AML-193 (cell line): ENCODE measurements around the gene MAU2.
"Not testable (repeated sequence)": the region's sequence is repeated elsewhere in the genome, so short reads cannot be mapped to it uniquely, and the experiment has no call there.

Experiments used
- DNase-seq, 2 experiments: peaks; one replicate each; lab custom pipeline; 2025; lab: John Stamatoyannopoulos, UW

MAU2 gene

DNA sequence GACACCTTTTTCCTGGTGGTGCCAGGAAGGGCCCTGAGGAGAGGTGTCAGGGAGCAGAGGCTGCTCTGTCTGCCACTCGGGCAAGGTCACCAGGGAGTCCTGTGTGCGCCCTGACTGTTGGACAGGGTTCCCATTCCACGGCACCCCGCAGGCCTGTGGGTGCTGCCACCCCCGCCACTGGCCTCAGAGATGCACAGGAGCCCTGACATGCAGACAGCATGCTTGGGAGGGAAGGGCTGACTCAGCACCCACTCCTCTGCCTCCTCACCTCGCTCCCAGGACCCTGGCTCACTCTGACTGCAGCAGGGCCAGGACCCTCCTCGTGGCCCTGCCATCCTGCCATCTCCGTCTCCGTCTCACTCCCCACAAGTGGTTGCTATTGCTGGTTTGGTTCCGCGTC is 25.3 kb downstream of the MAU2 start:
- DNase-seq: no peak

DNA sequence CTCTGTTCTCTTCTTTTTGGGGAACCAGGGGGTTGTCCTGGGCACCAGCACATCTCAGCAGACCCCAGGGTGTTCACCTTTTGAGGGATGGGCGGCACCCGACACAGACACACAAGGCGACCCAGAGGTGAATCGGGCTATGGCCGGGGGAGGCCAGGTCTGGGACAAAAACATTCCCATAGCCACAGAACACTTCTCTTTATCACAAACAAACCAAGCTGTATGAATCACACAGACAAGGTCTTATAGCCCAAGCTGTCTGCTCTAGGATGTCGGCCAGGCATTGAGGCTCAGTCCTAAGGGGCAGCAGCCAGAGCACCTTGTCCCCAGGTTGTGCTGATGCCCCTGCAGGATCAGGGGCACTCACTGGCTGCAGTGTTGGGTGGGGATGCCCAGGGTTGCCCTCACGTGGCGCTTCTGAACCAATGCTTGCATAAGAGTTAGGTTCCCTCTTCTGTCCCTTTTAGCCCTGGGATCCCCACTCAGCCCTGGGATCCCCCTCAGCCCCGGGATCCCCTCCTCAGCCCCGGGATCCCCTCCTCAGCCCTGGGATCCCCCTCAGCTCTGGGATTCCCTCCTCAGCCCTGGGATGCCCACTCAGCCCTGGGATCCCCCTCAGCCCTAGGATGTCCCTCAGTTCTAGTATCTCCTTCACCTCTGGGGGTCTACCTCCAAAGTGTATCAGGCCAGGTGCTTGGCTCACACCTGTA is 26.9 kb downstream of the MAU2 start:
- no peak for DNase-seq

DNA sequence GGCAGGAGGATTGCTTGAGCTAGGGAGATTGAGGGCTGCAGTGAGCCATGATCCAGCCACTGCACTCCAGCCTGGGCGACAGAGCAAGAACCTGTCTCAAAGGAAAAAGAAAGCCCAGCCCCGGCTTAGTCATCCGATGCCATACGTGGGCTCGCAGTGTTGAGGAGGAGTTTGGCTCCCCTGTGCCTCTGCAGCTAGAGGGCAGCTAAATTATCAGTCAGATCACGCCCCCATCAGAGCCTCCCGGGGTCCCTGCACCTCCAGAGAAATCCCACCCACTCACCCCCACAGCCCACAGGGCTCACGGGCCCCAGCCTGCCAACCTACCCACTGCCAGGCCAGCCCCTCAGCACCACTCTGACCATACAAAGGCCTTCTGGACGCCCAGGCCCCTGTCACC is 27.6 kb downstream of the MAU2 start:
- DNase-seq: no peak

DNA sequence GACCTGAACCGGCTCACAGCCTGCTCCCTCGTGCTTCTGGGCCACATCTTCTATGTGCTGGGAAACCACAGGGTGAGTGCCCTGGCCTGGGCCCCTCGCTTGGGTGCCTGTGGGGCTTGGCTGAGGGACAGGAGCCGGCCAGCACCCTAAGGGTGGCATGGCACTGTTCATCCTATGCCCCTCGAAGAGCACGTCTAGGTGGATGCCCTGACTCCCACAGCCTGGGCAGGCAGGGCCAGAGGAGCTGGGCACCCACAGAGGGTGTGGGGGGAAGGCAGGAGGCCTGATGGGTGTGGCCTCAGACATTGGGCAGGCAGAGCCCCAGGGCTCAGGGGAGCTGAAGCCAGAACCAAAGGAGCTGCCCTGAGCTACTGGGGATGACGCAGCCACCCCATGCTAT is 28.7 kb downstream of the MAU2 start:
- DNase-seq: no peak

DNA sequence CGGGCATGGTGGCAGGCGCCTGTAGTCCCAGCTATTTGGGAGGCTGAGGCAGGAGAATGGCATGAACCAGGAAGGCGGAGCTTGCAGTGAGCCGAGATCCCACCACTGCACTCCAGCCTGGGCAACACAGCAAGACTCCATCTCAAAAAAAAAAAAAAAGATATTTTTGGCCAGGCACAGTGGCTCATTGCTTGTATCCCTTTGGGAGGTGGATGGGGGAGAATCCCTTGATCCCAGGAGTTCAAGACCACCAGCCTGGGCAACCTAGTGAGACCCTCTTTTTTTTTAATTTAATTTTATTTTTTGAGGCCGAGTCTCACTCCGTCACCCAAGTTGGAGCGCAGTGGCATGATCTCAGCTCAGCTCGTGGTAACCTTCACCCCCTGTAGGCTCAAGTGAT is 30.1 kb downstream of the MAU2 start:
- not testable (repeated sequence) for DNase-seq

DNA sequence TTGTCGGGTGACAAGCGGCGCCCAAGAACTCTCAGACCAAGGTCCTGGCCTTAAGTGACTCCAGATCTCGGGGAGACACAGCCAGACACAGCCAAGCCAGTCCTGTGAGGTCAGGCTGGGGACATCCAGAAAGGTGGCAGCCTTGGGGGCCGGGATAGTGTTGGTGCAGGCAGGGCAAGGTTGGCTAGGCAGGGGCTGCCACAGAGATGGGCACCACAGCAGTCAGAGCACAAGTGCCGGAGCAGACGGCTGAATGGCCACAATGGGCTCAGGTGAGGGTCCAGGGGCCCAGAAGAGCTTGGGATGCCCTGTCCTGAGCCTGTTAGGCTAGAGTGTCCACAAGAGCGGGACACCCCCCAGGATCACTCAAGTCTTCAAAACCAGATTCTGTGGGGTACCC is 32.2 kb downstream of the MAU2 start:
- no peak for DNase-seq

DNA sequence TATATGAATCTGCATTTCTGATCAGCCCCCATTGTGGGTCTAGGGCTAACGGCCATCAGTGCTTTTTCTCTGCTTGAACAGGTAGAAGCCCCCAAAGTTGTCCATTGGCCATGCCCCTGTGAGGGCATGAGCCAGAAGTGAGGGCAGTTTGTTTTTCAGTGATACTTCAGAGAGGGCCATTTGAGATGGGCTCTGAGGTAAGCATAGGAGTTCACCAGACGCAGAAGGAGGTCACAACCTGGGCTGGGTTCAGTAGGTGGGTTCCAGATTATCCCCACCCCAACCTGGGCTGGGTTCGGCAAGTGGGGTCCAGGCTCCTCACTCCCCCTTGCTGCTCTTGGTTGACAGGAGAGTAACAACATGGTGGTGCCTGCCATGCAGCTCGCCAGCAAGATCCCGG is 33.4 kb downstream of the MAU2 start:
- DNase-seq: no peak

DNA sequence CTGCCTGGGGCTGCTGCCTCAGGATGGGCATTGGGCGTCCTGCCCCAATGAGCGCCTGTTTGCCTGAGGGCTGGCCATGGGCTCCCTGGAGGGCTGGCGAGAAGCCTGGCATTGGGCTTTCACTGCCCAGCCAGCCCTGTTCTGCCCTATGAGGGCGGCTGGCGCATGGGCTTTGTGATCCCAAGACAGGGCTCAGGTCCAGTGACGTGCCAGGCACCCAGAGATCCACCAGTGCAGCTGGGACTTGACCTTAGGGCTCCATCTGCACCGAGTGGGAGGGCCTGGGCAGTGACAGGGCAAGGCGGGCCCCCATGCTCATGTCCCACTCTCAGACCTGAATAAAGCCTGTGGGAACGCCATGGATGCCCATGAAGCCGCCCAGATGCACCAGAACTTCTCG is 34.3 kb downstream of the MAU2 start:
- DNase-seq: no peak

DNA sequence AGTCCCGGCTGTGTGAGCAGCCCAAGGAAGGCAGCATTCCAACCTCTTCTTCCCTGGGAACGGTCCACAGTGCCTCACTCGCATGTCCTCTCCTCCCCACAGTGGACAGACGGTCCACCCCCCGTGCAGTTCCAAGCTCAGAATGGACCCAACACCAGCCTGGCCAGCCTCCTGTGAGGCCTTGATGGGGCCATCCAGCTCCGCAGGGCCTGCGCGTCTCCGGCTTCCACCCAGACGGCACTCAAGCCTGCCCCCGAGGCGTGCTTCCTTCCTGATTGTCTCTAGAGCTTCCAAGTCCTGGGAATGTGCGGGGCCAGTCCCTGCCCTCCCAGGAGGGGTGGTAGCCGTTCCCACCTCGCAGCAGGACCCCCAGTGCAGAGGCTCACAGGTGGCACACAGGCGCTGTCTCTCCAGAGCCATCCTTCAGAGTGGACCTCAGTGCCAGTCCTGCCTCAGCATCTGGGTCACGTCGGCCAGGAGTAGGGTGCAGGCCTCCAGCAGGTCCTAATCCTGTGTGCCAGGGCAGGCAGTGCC is 35.0 kb downstream of the MAU2 start:
- no peak for DNase-seq

DNA sequence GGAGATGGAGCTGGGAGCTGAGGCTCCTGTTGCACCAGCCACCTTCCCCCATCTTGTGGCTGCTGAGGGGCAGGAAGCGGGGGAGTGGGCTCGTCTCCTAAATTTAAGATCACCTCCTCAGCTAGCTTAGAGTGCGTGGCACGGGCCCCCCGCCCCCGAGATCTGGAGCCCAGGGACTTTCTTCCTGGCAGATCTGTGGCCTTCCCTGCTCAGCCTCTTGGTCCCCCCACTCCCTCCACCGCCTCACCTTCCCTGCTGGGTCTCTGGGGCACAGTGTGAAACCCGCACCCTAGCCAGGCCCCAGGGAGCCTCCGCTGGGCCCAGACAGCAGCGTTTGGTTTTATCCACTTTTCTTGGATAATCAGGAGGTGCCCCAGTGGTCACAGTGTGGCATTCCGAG is 35.9 kb downstream of the MAU2 start:
- DNase-seq: no peak

DNA sequence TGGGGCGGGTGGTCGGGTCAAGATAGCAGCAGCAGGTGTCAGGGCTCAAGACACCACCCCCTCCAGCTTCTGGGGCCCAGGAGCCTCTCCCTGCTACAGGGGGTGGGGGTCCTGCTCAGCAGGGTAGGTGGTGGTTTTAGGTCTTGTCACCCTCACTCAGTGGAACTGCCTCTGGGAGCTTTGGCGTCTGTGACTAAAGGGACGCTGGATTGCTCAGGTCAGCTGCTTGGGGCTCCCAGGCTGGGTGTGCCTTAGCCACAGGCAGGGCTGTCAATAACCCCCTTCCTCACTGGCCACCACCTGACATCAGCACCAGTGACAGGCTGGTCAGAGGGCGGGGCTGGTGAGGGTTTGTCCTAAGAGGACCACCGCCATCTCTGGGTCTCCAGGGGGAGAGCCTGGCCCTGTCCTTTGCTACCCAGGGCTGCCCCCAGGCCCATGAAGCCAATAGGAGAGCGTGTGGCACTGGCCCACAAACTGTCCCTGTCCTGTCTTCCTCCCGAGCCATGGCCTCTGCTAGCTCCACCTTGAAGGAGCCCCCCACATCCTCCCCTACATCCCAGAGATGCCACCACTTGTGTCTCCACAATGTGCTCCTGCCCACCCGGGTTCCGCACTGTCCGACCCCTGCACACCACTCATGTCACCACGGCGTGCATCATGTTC is 36.4 kb downstream of the MAU2 start:
- DNase-seq: no peak

DNA sequence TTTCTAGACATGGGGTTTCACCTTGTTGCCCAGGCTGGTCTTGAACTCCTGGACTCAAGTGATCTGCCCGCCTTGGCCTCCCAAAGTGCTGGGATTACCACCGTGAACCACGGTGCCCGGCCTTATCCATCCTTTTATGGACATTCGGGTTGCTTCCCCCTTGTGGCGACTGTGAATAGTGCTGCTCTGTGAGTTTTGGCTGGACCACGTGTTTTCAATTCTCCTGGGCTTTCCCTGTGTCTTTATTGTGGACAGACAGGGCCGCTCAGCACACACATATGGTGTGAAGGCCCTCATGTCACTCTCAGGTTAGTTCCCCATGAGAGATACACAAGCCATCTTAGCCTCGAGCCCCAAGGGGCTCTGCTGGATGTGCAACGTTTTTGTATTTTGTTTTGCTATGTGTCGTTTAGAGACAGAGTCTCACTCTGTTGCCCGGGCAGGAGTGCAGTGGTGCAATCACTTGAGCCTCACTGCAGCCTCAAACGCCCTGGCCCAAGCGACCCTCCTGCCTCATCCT is 40.5 kb downstream of the MAU2 start:
- DNase-seq: peak; percentile 68 to 75

DNA sequence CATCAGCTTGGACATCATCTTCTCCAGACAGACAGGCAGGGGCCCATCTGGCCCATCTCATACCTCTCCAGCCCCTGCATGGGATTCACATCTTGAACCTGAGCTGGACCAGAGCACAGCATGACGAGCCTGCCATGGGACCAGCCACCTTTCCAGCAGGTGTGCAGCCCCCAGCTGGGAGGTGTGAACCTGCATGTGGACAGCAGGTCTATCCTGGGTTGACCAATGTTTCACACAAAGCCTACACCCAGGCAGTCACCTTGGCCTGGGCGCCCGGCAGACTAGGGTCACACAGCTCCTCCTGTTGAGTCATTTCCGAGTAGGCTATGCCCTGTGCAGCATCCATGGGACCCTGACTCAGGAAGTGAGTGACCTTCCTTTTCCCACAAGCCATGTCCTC is 41.4 kb downstream of the MAU2 start:
- DNase-seq: no peak

DNA sequence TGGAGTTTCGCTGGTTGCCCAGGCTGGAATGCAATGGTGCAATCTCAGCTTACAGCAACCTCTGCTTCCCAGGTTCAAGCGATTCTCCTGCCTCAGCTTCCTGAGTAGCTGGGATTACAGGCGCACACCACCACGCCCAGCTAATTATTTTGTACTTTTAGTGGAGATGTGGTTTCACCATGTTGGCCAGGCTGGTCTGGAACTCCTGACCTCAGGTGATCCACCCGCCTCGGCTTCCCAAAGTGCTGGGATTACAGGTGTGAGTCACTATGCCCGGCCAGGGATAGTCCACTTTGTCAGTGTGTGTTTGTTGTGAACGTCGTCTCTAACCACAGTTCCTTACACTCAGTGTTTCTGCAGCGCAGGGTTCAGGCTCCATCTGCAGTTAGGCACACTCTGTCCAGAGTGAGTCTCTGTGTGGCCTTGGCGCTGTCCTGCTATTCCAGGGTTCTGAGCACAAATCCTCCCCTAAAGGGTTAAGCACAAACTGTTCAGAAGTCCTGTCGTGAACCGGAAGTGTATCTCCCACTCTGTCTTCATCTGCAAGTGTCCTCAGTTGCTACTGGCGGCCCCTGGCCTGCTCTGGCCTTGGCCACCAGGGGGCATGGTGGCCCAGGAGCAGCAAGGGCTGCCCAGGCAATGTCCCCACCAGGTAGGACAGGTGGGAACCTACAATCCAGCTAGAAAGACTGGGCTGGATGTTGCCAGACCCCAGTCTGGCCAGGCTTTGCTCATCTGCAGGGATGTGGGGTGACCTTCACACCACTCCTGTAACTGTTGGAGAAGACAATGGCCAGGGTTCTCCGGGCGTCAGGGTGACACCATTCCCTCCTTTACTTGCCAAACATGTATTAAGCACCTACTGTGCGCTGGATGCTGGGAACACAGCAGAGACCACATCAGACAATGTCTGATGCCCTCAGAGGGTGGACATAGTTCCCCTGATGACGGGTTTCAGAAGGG is 46.1 kb downstream of the MAU2 start:
- peak; percentile 64 to 68 for DNase-seq

DNA sequence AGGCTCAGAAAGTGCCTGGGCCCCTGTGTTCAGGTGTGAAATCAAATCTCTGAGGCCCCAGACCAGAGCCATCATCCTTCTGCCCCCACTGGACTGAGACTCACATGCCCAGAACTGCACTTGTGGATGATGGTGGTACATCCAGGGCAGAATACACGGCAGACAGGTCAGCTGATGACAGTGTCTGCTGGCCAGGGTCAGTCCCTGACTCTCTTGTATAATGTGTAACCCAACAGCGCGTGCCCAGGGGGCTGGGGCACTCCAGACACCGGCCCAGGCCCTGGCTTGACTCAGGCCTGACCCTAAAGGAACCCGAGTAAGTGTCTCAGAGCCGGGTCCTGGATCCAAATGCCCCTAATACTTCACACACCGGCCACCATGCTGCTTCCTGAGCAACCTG is 47.5 kb downstream of the MAU2 start:
- DNase-seq: no peak

DNA sequence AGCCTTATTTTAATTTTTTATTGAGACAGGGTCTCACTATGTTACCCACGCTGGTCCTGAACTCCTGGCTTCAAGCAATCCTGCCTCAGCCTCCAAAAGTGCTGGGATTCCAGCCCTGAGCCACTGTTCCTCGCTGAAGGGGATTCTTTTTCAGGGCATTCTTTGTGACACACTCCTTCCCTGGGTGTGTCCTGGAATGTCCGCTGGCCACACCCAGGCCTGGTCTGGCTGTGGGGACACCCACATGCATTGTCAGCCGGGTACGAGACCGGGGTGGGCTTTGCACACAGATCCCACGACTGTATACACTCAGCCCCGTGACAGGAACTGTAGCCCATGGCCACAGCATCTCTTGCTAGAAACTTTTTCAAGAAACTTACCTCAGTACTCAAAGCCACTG is 50.4 kb downstream of the MAU2 start:
- no peak for DNase-seq

DNA sequence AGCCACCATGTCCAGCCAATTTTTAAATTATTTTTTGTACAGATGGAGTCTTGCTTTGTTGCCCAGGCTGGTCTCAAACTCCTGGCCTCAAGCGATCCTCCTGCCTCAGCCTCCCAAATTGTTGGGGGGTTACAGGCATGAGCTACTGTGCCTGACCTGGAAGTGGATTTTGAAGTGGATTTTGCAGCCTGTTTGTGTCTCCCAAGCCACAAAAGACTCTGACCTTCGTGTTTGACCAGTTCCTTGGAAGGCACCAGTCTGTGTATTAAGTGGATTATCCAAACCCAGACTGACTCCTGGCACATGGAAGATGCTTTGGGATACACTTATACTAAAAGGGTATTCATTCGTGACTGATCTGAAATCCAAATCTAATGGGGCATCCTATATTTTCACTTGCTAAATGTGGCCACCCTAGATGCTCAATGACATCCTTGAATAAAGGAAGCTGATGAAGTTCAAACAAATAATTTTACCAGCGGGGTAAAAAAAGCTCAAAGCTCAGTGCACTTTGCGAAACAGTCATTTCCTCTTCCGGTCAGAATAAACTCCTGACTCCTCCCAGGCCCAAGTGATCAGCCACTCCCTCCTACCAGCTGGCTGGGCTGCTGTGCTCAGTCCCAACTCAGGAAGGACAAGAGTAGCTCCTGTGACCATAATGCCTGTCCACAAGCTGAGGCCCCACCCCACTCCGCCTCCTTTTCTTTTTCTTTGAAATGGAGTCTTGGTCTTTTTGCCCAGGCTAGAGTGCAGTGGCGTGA is 52.2 kb downstream of the MAU2 start:
- peak; percentile 95 for DNase-seq

DNA sequence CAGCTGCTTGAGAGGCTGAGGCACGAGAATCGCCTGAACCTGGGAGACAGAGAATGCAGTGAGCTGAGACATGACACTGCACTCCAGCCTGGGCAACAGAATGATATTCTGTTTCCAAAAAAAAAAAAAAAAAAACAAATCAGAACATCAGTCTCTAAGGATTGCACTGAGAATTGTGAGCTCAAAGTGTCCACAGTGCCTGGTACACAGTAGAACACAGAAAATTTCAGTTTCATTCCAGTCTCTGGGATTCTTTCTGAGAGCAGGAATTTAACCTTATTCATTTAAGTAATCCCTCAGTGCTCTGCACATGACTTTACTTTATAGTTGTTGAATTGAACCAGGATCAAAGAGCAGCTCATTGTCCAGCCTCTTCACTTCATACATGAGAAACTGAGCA is 58.9 kb downstream of the MAU2 start:
- DNase-seq: no peak

DNA sequence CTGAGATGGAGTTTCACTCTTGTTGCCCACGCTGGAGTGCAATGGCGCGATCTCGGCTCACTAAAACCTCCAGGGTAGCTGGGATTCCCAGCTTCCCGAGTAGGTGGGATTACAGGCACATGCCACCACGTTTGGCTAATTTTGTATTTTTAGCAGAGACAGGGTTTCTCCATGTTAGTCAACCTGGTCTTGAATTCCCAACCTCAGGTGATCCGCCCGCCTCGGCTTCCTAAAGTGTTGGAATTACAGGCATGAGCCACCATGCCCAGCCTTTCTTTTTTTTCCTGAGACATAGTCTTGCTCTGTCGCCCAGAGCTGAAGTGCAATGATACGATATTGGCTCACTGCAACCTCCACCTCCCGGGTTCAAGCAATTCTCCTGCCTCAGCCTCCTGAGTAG is 59.7 kb downstream of the MAU2 start:
- DNase-seq: not testable (repeated sequence)

DNA sequence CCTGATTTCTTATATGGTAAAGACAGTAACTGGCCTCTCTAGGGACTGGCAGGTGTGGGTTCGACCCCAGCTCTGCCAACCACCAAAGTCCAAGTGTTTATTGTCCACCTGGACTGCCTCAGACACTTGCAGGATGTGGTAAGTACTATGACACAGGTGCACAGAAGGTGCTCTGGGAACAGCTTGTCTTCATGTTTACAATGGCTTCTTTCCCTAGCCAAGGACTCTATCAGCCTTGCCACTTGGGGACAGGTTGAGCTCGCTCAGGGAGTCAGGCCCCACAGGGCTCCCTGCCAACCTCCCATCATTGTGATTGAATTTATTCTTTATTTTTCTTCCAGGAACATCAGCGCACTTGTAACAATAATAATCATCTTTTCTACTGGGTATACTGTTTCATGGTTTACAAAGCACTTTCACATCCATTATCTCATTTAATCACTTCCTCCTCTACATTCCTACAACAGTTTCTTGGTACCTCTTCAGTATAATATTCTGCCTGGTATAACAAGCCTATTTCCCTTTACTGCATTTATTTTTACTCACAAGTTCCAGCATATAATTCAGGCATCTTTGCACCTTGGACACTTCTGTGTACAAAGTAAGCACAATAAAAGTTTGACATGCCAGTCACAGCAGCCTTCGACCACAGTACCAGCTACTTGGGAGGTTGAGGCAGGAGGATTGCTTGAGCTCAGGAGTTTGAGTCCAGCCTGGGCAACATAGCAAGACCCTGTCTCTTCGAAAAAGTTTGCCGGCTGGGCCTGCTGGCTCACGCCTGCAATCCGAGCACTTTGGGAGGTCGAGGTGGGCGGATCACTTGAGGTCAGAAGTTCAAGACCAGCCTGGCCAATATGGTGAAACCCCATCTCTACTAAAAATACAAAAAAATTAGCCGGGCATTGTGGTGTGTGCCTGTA is 60.6 kb downstream of the MAU2 start:
- no peak for DNase-seq
